ENCODE data around the gene EIF4A2. TPM values are rescaled to one million over a fixed set of nuclear protein-coding genes. Genes with fewer than 3 reads are reported as not detected.

The EIF4A2 gene
- total and polyA plus RNA-seq, 2 of the 13 experiments (the other 11 are each of a cell fraction or from before 2014, with no cell fraction given), result 480 to 596 TPM

GRCh38 chr3:186786922-186787321 lies 3.5 kb downstream of the EIF4A2 start:
- H3K27ac ChIP-seq (ENCODE audit: extremely low read length, insufficient read depth, low read length), result peak overlapping the region; percentile 27
- peaks cover 39% of the 10 kb centered on the region for H3K4me1 ChIP-seq (ENCODE audit: insufficient read depth, low read length)
- in situ Hi-C loops (cut with HindIII; ENCODE audit: extremely low pct_ligation_motif_present, low pct_unique_long_range_greater_than_20kb), result no loop called here
- no peaks in the 10 kb centered on the region; a peak in 1 of 5 replicates for H3K27me3 ChIP-seq (ENCODE audit: control insufficient read depth in 1 of 2, insufficient read depth in 2 of 2, low read length in 2 of 2)
- intact Hi-C loops (cut with micrococcal nuclease; ENCODE audit: unreplicated experiment), result no loop called here
- peaks cover 21 to 52% of the 10 kb centered on the region in 2 experiments for H3K36me3 ChIP-seq (replicated peaks in 1 of 2; ENCODE audit: control insufficient read depth in 1 of 2, insufficient read depth in 2 of 2, low read length in 2 of 2)
- TF ChIP-seq EP300 (IDR thresholded peaks at IDR 0.05; ENCODE audit: low read depth in 2 of 2, low read length in 2 of 2) (no peak), EP300 (CRISPR knock-in tag; IDR thresholded peaks at IDR 0.05; ENCODE audit: borderline replicate concordance) (no peak), POLR2AphosphoS5 (IDR thresholded peaks at IDR 0.05; ENCODE audit: low read depth, low read length) (peak; percentile 17; the same call in 1 of the 2 replicates), POLR2G (IDR thresholded peaks at IDR 0.05; ENCODE audit: low read depth, low read length) (0 out of 2 replicates have a peak, but pooled peaks have one; percentile 31), RBFOX2 (IDR thresholded peaks at IDR 0.05; ENCODE audit: low read depth, low read length) (0 out of 2 replicates have a peak, but pooled peaks have one; percentile 50), CSRNP2 (CRISPR knock-in tag; conservative IDR thresholded peaks at IDR 0.05; ENCODE audit: low read depth) (no peak), CBX2 (IDR thresholded peaks at IDR 0.05; ENCODE audit: low read depth, low read length) (no peak), CBX2 (CRISPR knock-in tag; IDR thresholded peaks at IDR 0.05; ENCODE audit: low read depth) (no peak), POLR2AphosphoS2 (IDR thresholded peaks at IDR 0.05; ENCODE audit: low read depth, low read length) (peak; percentile 56; the same call in 1 of the 2 replicates)
- DNase-seq (ENCODE audit: low spot score) (no peak), ATAC-seq (no peak), FAIRE-seq (no peak)
- H2AFZ ChIP-seq (ENCODE audit: low read length), result no peak overlapping the region
- H4K20me1 ChIP-seq (ENCODE audit: insufficient read depth, low read length), result peaks cover 67% of the 10 kb centered on the region
- peak overlapping the region in 2 of 3 experiments; percentile 18 to 22; a peak in 2 of 6 replicates for H3K4me3 ChIP-seq (replicated peaks in 1 of 3; ENCODE audit: insufficient read depth in 1 of 3, low read depth in 2 of 3, low read length in 3 of 3)
- no TSS peak for BruUV-seq (replicated peaks)
- H3K9me3 ChIP-seq (ENCODE audit: low read length), result no peaks in the 10 kb centered on the region
- peaks cover 35% of the 10 kb centered on the region for H3K79me2 ChIP-seq (ENCODE audit: insufficient read depth, low read length)
- ChIA-PET CTCF (ENCODE audit: low intra/inter-chr PET ratio, low total read pairs) (no interaction called here), POLR2A (no interaction called here)
- no peak overlapping the region; the same call in 1 of the 2 replicates for H3K9ac ChIP-seq (ENCODE audit: insufficient read depth, low read depth, low read length)
- WGBS (ENCODE audit: low lambda C conversion rate), result 86% methylated on average over 3 of the region's 3 CpGs
- H3K4me2 ChIP-seq (ENCODE audit: low read depth, low read length), result peak overlapping the region; percentile 82
